ENCODE data around the gene KRT4. TPM values are rescaled to one million over a fixed set of nuclear protein-coding genes. Genes with fewer than 3 reads are reported as not detected.
"Not testable (repeated sequence)": the region's sequence is repeated elsewhere in the genome, so short reads cannot be mapped to it uniquely, and the experiment has no call there.

KRT4 gene
- total and polyA plus RNA-seq, 2 experiments from 2014 or later: not detected

DNA sequence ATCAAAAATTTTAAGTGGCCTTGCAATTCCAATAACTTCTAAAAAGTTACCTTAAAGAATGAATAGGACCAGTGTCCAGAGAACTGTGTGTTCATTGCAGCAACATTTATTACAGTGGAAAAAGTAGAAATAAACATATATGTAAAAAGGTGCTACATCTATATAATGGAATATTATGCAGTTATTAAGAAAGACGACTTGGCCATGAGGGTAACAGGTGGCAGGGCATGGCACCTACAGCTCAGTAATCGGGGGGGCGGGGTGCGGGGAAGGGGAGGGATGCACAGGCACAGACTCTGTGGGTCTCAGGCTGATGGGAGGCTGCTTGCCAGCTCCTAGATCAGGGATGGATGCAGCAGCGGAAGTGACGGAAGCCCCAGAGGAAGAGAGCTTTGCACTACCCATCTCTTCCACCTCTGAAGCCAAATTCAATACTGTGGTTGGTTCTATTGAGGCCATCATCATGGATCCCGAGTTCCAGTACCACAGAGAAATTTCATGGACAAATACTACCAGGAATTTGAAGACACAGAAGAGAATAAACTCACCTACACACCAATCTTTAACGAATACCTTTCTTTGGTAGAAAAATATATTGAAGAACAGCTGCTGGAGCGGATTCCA lies 50.8 kb downstream of the KRT4 start:
- Histone ChIP-seq H3K9me3 (ENCODE audit: low read depth) (no peaks in the 10 kb centered on the region), H3K36me3 (no peaks in the 10 kb centered on the region), H3K4me1 (ENCODE audit: low read depth) (no peaks in the 10 kb centered on the region), H3K27me3 (no peaks in the 10 kb centered on the region), H3K27ac (no peak overlapping the region), H3K4me3 (no peak overlapping the region)
- TF ChIP-seq, protein P1, sequence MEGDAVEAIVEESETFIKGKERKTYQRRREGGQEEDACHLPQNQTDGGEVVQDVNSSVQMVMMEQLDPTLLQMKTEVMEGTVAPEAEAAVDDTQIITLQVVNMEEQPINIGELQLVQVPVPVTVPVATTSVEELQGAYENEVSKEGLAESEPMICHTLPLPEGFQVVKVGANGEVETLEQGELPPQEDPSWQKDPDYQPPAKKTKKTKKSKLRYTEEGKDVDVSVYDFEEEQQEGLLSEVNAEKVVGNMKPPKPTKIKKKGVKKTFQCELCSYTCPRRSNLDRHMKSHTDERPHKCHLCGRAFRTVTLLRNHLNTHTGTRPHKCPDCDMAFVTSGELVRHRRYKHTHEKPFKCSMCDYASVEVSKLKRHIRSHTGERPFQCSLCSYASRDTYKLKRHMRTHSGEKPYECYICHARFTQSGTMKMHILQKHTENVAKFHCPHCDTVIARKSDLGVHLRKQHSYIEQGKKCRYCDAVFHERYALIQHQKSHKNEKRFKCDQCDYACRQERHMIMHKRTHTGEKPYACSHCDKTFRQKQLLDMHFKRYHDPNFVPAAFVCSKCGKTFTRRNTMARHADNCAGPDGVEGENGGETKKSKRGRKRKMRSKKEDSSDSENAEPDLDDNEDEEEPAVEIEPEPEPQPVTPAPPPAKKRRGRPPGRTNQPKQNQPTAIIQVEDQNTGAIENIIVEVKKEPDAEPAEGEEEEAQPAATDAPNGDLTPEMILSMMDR (IDR thresholded peaks at IDR 0.05; ENCODE audit: low read depth, low read length): no peak
- no peak for DNase-seq (ENCODE audit: low read depth in 1 of 2, low spot score in 1 of 2)

DNA sequence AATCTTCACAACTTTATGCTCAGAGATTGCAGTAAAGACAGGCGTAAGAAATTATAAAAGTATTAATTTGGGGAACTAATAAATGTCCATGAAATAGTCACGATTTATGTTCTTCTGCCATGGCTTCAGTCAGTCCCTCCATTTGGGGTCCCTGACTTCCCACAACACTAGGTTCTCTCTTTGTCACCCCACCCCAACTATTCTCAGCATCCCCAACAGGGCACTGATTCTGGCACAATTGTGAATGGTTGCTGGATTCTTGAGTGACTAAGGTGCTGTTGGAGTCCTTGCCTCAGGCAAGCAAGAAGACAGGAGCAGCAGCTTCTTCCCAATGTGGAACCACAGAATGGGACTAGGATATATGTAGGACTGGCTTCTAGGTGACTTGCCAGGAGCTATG lies 52.1 kb downstream of the KRT4 start:
- Histone ChIP-seq H3K9me3 (ENCODE audit: low read depth) (no peaks in the 10 kb centered on the region), H3K4me1 (ENCODE audit: low read depth) (no peaks in the 10 kb centered on the region), H3K36me3 (no peaks in the 10 kb centered on the region), H3K4me3 (no peak overlapping the region), H3K27ac (no peak overlapping the region), H3K27me3 (no peaks in the 10 kb centered on the region)
- DNase-seq (ENCODE audit: low read depth in 1 of 2, low spot score in 1 of 2): no peak
- TF ChIP-seq, protein P1 (IDR thresholded peaks at IDR 0.05; ENCODE audit: low read depth, low read length): no peak

DNA sequence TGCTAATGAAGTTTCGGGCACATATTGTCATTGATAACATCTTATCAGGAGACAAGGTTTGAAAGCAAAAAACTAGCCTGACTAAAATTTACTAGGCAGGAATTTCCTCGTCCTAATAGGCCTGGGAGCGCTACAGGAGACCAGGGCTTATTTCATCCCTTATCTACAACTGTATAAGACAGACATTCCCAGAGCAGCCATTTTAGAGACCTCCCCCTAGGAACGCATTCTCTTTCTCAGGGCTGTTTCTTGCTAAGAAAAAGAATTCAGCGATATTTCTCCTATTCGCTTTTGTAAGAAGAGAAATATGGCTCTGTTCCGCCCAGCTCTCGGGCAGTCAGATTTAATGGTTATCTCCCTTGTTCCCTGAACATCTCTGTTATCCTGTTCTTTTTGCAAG lies 52.7 kb downstream of the KRT4 start:
- H3K4me3 ChIP-seq; H3K27me3 ChIP-seq; H3K27ac ChIP-seq; H3K36me3 ChIP-seq; DNase-seq (ENCODE audit: low read depth in 1 of 2, low spot score in 1 of 2); H3K9me3 ChIP-seq (ENCODE audit: low read depth); H3K4me1 ChIP-seq (ENCODE audit: low read depth): not testable (repeated sequence)

DNA sequence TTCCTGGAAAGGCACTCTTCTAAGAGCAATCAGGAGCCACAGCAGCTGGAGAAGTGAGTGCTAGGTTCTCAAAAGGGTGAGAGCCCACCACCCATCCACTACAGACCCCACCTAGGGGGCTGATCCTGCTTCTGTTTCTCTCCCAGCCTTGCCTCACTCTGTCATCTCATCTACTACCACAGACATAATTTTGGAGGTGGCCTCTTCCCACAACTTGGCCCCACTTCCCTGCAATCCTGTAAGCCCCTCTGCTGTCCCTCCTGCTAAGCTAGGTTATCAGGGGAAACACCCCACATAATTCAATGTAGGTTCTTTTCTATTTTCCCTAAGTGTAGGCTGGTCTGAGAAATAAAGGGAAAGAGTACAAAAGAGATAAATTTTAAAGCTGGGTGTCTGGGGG lies 53.3 kb downstream of the KRT4 start:
- no peak for DNase-seq (ENCODE audit: low read depth in 1 of 2, low spot score in 1 of 2)
- no peaks in the 10 kb centered on the region for H3K9me3 ChIP-seq (ENCODE audit: low read depth)
- TF ChIP-seq, protein P1 (IDR thresholded peaks at IDR 0.05; ENCODE audit: low read depth, low read length): no peak
- no peaks in the 10 kb centered on the region for H3K27me3 ChIP-seq
- no peaks in the 10 kb centered on the region for H3K36me3 ChIP-seq
- H3K4me3 ChIP-seq: no peak overlapping the region
- H3K27ac ChIP-seq: no peak overlapping the region
- H3K4me1 ChIP-seq (ENCODE audit: low read depth): no peaks in the 10 kb centered on the region

DNA sequence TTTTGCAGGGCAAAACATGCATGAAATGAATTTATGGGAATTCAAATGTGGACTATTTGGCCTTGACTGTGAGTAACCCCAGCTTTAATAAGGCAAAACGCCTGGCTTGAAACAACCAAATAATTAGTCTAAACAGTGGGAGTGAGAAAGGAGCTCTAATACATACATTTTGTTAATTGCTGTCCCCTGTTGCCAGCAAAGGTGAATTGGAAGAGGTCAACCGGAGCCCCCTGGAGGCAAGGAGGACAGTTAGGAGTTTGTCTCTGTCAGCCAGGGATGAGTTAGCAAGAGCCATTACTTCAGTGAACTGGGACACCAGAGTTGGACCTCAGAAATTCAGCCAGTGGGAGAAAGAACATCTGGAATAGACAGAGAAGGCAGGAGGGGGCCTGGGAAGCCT lies 54.2 kb downstream of the KRT4 start:
- Histone ChIP-seq H3K36me3 (no peaks in the 10 kb centered on the region), H3K4me3 (no peak overlapping the region), H3K4me1 (ENCODE audit: low read depth) (no peaks in the 10 kb centered on the region), H3K27ac (no peak overlapping the region), H3K9me3 (ENCODE audit: low read depth) (no peaks in the 10 kb centered on the region), H3K27me3 (no peaks in the 10 kb centered on the region)
- no peak for DNase-seq (ENCODE audit: low read depth in 1 of 2, low spot score in 1 of 2)
- TF ChIP-seq, protein P1 (IDR thresholded peaks at IDR 0.05; ENCODE audit: low read depth, low read length): no peak

DNA sequence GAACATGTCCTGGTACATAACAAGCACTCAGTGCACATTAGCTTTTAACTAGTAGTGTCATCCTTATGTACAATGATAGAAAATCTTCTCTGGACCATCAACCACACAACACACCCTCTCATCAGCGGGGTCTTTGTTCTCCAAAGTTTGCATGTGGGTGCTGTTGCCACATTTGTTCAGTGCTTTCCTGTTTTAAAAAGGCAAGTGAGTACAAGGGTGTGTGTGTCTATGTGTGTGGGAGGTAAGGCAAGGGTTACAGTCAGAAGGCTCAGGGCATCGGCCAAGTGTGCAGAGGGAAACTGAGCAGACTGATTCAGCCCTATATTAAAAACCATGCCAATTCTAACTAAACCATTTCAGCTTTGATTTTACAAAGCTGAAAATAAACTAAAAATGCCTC lies 54.7 kb downstream of the KRT4 start:
- Histone ChIP-seq H3K9me3 (ENCODE audit: low read depth) (no peaks in the 10 kb centered on the region), H3K4me1 (ENCODE audit: low read depth) (no peaks in the 10 kb centered on the region), H3K36me3 (no peaks in the 10 kb centered on the region), H3K4me3 (no peak overlapping the region), H3K27me3 (no peaks in the 10 kb centered on the region), H3K27ac (no peak overlapping the region)
- no peak for DNase-seq (ENCODE audit: low read depth in 1 of 2, low spot score in 1 of 2)
- TF ChIP-seq, protein P1 (IDR thresholded peaks at IDR 0.05; ENCODE audit: low read depth, low read length): no peak
